ENCODE results near the gene NPC1L1.
A peak's percentile ranks its signal among the peaks of the same experiment; 100 is the strongest.

Gene NPC1L1, protein sequence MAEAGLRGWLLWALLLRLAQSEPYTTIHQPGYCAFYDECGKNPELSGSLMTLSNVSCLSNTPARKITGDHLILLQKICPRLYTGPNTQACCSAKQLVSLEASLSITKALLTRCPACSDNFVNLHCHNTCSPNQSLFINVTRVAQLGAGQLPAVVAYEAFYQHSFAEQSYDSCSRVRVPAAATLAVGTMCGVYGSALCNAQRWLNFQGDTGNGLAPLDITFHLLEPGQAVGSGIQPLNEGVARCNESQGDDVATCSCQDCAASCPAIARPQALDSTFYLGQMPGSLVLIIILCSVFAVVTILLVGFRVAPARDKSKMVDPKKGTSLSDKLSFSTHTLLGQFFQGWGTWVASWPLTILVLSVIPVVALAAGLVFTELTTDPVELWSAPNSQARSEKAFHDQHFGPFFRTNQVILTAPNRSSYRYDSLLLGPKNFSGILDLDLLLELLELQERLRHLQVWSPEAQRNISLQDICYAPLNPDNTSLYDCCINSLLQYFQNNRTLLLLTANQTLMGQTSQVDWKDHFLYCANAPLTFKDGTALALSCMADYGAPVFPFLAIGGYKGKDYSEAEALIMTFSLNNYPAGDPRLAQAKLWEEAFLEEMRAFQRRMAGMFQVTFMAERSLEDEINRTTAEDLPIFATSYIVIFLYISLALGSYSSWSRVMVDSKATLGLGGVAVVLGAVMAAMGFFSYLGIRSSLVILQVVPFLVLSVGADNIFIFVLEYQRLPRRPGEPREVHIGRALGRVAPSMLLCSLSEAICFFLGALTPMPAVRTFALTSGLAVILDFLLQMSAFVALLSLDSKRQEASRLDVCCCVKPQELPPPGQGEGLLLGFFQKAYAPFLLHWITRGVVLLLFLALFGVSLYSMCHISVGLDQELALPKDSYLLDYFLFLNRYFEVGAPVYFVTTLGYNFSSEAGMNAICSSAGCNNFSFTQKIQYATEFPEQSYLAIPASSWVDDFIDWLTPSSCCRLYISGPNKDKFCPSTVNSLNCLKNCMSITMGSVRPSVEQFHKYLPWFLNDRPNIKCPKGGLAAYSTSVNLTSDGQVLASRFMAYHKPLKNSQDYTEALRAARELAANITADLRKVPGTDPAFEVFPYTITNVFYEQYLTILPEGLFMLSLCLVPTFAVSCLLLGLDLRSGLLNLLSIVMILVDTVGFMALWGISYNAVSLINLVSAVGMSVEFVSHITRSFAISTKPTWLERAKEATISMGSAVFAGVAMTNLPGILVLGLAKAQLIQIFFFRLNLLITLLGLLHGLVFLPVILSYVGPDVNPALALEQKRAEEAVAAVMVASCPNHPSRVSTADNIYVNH (N-terminal part only)

DNA sequence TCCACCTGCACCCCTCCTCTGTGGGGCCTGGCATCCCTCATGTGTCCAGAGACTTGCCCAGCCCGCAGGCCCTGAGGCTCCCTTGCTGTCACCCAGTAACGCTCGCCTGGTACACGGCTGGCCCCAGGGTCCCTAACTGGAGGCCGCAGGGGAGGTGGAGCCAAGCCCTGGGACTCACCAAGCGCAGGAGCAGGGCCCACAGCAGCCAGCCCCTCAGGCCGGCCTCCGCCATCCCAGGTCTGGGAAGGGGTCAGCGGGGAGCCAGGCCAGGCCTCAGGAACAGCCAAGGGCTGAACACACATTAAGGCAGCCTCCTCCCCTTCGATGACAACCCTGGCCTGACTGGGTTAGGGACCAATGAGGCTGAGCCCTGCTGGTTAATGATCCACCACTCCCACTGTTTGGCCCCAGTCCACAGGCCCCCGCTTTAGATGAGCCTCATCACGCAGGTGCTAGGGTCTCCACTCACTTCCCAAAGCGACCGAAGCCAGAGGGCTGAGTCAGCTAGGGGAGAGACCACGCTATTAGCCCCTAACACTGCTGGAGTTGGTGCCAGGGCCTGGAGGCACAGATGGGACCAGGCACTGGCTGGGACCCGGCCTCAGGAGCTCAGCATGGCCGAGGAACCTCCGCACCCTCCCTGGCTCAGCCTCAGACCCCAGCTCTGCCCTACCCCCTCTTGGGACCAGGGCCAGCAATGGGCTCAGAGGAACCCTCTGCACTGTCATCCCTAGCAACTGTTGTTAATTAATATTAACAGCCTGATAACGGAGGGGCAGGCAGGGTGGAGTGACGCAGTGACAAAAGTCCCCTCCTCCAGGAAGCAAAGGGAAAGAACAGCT is at the start of gene NPC1L1:
Gene NPC1L1 (minus strand): TSS at position 303 of the 842 bp plus-strand sequence. CDS start 71 bp downstream, at position 232.
- no peak for DNase-seq

DNA sequence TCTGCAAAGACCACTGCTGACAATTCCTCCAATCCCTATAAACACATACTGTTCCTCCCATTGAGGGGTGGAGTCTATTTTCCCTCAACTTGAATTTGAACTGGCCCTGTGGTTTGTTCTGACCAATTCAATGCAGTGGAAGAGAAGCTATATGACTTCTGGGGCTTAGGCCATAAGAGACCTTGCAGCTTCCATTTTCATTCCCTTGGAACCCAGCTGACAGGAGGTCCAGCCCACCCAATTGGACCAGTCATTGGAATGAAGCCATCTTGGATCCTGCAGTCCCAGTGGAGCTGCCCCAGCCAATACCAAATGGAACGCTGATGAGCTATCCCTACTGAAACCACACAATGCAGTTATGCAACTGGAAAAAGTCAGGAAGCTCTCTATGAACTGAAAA is 49.8 kb upstream of the NPC1L1 start:
- no peak for DNase-seq

DNA sequence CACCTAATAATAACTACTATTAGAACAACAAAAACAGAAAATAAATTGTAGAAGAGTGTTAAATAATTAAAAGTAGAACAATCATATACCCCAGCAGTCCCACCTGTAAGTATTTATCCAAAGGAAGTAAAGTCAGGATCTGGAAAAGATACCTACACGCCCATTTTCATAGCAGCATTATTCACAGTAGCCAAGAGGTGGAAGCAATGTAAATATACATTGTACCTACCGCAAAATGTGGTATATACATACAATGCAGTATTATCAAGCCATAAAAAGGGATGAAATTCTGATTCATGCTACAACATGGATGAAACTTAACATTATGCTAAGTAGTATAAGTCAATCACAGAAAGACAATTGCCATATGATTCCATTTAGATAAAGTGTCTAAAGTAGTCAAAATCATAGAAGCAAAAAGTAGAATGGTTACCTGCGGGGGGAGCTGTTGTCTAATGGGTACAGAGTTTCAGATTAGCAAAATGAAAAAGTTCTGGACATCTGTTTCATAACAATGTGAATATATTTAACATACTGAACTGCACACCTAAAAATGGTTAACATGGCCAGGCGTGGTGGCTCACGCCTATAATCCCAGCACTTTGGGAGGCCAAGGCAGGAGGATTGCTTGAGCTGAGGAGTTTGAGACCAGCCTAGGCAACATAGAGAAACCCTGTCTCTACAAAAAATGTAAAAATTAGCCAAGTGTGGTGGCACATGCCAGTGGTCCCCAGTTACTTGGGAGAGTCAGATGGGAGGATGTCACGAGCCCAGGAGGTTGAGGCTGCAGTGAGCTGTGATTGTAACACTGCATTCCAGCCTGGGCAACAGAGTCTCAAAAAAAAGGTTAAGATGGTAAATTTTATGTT is 46.9 kb upstream of the NPC1L1 start:
- DNase-seq, result peak; percentile 59

DNA sequence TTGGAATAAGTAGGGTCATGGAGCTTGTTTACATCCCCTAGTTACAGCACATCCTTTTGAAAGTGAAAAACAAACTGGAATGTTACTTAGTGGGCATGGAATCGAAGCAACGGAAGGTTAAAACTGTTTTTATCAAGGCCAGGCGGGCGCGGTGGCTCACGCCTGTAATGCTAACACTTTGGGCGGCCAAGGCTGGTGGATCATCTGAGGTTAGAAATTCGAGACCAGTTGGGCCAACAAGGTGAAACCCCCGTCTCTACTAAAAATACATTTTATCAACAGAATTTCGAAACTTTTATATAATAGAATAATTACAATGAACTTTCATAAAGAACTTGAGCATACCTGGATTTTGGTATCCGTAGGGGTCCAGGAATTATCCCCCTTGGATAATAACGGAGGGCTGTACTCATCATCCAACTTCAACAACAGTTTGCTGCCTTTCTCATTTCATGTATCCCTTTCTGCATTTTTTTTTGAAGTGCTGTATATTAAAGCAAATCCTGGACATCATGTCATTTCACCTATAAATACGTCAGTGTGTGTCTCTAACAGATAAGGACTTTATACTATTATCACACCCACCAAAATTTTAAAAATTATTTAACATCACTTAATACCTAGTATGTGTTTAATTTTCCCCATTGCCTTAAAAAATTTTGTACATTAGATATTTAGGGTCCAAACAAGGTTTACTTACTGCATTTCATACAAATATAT is 42.2 kb upstream of the NPC1L1 start:
- DNase-seq, result no peak

DNA sequence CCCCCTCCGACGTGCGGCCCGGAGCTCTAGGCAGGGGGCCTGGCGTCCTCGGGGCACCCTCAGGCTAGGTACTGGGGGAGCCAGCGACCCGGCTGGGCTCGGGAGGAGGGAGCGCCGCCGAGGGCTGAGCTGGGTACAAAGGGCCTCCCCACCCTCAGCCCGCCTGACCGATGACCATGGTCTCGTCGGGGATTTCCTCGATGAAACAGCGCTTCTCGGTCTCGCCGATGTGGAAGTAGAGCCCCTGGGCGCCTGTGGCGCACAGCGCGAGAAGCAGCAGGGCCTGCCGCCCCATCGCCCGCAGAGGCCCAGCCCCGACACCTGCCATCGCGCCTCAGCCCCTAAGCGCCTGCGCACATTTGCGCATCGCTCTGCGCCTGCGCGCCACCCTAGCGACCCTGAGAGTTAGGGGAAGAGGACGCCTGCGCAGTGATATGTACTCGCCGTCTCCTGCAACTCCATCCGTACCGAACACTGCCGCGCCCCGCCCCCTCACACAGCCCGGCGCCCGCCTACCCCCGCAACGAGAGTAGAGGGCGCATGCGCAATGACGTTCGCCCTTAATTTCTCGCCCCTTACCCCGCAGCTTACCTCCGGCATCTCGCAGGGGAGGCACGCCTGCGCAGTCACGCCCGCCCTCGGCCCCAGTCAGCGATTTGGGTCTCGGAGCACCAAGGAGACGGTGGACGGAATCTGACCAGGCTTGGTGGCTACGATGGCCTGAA is 40.9 kb upstream of the NPC1L1 start, which contains the start of gene TMED4:
Gene TMED4 (minus strand): TSS at position 353 of the 725 bp plus-strand sequence. CDS start 25 bp downstream, at position 328.
- peak; percentile 100 for DNase-seq

DNA sequence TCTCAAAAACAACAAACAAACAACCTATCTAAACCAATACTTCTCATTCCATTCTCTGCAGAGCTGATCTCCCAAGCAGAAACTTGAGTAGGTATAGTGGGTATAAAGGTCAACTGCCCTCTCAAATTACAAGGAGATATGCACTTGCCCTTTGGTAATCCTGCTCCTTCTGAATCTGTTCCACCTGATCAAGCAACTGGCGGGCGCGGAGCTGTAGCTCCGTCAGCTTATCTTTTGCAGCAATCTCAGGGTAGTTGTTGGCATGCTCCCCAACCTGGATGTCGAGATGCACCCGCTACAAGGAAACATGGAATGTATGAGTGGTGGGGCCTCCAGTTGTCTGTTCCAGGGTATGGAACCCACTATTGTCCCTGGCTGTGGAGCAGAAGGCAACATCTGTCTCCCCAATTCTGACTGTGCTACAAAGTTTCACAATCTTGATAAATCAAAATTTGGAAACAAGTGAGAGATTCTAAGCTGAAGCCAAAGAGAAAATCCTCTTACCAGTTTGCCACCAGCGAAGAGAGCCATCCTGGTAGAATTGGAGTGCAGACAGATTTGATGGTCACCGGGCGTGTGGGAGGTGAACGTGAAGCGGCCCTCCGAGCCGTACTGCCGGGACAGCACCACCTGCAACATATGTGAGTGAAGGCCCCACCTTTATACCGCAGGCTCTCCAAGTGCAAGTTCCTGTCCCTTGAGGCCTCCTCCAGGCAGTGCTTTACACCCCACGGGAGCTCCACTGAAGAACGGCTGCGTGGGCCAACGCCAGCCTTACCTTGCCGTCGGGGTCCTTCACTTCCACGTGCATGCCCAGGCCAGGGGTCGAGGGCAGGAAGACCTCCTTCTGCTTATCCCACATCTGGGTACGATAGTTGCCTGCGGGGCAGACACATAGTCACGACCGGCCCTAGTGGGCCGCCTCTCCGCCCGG is 40.1 kb upstream of the NPC1L1 start:
- DNase-seq, result no peak

DNA sequence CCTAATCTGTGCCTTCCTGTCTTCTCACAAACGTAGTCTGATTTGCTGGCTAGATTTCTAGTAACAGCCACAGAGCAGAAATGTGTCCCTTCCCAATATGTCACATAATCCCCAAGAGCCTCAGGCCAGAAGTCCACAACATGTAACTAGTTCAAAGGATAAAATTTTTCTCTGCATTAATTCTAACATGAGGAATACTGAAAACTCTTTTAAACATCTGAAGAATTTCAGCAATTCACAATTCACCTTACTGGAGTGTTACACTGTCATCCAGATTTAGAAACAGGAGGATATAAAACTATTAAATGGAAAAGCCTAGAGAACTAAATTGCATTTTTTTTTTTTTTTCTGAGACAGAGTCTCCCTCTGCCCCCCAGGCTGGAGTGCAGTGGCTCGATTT is 35.1 kb upstream of the NPC1L1 start:
- DNase-seq, result no peak

DNA sequence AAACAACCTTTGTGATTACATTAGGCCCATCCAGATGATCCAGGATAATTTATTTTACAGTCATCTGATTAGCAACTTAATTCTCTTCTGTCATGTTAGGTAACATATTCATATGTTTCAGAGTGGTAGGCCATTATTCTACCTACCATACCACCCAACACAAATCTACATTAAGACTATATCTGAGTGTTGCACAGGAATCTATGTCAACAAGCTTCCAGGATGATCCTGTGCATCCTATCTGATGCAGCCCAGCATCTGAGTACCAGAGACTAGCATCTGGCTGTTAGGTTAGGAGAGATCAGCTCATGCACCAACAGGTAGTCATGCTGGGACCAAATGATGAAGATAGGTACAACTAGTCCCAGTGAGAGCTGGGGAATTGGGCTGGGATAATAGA is 33.9 kb upstream of the NPC1L1 start:
- no peak for DNase-seq

DNA sequence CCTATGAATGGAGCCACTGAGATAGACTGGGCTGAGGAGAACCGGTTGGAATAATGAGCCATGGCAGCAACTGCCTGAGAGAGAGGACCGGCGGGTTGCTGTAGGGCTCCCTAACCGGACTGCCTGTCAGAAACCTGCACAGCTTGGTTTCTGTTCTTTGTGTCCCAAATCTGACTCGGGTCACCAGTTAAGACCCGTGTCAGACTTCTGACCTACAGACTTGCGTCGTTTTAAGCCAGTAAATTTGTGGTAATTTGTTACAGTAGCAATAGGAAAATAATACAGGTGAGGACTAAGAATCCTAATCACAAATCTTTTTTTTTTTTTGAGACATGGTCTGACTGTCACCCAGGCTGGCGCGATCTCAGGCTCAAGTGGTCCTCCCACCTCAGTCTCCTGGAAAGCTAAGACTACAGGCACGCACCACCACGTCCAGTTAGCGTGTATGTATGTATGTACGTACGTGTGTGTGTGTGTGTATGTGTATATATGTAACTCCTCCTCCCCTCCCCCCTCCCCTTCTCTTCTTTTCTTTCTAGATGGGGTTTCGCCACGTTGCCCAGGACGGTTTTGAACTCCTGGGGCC is 33.2 kb upstream of the NPC1L1 start:
- no peak for DNase-seq

DNA sequence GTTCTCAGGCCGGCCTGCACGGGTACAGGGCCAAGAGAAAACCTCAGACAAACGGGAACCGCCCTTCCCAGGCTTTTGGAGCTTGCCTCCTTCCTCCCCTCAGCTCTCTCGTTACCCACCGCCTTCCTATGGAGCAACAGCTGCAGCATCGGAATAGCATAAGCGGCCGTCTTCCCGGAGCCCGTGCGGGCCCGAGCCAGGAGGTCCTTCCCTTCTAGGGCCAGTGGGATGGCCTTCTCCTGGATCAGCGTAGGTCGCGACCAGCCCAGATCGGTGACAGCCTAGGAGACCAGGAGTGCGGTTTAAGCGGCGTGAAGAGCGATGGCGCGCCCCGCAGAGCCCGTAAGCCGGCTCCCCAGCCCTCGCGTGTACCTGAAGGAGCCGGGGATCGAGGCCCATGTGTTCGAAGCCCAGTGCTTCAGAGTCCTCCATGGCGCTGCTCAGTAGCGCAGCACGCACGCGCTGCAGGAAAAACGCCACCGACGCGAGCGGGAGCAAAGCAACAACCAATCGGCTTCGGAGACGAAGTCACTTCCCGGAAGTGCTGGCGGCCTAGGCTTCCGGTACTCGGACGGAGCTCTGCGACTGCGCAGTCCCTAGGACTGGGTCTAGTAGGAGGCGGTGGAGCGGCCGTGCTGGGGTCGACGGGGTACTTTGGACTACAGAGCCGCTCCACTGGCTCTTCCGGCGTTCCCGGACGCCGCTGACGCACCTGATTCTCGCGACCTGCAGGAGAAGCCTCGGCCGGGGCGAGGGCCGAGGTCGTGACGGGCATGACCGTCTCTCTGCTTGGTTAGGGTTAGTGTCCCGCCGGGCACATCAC is 32.5 kb upstream of the NPC1L1 start, which contains the start of gene DDX56:
Gene DDX56 (minus strand): TSS at position 445 of the 823 bp plus-strand sequence. CDS start 13 bp downstream, at position 432.
- DNase-seq, result peak; percentile 97

DNA sequence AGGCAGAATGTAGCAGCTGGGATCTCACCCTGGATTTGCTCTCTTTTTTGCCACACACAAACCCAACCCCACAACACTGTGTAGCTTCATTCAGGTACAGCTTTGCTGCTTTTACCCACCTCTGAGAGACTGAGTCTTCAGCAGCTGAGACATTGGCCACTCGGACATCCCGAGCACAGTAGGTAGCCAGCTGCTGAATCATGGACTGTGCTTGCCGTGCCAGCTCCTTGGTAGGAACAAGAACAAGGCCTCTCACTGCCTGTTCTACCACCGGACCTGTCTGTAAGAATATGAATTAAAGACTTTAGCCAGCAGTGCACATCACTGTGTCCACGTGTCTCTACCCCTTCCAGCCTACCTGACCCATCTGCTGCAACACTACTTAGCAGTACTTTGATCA is 31.6 kb upstream of the NPC1L1 start:
- DNase-seq, result no peak

DNA sequence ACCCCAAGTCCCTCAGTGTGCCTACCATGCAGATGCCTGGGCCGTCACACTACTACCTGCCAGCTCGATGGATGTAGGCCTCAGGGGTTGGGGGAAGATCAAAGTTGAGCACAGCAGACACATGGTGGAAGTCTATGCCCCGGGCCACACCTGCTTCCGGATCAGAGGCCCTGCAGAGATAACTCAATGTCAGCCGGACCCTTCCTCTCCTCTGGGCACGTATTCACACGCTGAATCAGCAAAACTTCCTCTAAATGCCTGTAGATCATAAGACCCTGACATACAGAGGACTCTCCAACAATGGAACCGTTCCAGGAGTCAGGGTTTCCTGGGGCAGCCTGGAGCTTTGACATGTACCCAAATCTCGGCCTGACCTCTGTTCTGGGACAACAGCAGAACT is 28.8 kb upstream of the NPC1L1 start:
- DNase-seq, result no peak

DNA sequence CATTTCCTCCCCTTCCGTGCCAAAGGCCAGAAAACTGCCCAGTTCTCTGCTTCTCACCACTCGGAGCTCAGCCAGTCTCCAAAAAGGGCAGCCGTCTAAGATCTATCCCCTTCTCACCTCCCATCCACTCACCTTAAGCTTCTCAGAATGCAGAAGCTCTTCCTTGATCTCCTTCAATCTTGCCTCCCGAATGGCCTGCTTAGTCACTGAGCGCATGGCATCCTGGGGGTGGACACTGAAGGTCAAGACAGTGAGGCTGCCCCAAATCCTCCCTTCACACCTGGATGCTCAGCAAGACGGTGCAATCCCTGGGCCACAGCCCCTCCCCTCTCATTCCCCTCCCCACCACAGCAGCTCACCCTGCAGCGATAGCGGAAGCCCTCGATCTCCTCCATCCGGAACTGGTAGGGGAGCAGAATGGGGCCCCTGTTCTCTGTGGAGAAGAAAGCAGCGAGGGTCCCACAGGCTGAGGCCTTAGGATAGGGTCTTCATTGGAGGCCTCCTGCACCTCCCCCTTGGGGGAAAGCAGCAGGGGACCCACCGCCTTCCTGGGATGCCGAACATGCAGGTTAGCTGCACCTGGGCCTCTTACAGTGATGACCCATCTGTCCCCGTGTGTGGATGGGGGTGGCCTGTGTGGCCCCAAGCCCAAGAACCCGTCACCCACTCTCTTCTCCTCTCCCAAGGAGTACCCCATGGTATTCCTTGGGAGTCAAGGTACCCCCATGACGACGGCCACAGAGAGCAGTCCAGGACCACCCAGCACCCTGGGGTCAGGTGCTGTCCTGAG is 27.8 kb upstream of the NPC1L1 start:
- no peak for DNase-seq

DNA sequence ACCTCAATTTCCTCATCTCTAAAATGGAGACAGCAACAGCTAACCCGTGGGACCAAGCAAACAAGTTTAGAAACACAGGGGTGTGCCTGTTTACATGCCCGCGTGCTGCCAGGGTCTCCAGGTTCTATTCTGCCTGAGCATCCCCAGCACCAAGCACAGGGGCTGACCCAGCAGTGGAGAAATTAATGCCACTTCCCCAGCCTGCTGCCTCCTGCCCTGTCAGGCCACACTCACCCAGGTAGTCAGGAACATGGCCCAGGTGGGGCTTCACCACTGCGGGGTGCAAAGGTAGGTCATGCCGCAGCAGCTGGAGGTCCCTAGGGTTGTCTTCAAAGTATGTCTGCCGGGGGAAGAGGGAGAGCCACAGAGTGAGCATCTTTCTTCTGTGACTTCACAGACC is 26.8 kb upstream of the NPC1L1 start:
- DNase-seq, result no peak

DNA sequence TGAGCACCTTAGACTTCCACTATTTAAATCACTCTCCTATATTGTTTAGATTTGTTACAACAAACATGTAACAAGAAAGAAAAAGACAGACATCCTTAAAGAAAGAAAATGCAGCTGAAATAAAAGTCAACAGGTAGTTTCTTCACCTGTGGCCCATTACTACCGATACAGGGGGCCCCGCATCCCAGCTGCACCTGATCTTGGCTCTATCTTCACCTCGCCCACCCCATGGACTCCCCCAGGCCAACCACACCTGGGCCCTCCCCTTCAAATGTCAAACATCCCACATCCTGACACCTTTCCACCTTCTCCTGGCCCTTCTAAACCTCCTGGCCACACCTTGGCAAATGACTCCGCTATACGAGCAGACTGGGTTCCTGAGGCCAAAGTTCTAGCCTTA is 25.6 kb upstream of the NPC1L1 start:
- no peak for DNase-seq

Measured in NCI-H1092 treated with DMSO at 0.1 percent for 48 hours (cell line).